ENCODE results near the gene DRGX. TPM values are rescaled to one million over a fixed set of nuclear protein-coding genes. Genes with fewer than 3 reads are reported as not detected.

Gene DRGX
- total RNA-seq, 2 donors from 2014 or later: not detected

DNA sequence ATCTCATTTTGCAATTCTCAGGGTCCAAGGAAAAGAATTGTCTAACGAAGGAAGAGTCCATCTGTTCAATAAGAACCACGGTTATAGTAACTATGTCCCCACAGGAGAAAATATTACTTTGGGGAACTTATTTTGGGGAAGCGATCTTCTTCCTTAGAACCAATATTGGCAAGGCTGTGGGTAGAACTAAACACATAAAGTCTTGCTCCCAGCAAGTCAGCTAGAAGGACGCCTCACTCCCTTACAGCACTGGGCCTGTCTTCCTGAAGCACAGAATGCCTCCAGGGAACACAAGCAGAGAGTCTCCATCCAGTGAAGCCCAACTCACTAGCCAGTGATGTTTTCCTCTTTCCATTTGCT is 66.8 kb downstream of the DRGX start:
- H3K27ac Mint-ChIP-seq: no peak overlapping the region
- no peak overlapping the region for H3K4me3 Mint-ChIP-seq
- H3K9me3 ChIP-seq (ENCODE audit: control insufficient read depth, low read length, poor library complexity, severe bottlenecking): no peaks in the 10 kb centered on the region
- H3K36me3 Mint-ChIP-seq (ENCODE audit: low read depth): peaks cover 3% of the 10 kb centered on the region
- peaks cover 3% of the 10 kb centered on the region for H3K4me1 Mint-ChIP-seq
- peaks cover 15% of the 10 kb centered on the region for H3K27me3 Mint-ChIP-seq
- no peak for DNase-seq
- ATAC-seq: no peak

DNA sequence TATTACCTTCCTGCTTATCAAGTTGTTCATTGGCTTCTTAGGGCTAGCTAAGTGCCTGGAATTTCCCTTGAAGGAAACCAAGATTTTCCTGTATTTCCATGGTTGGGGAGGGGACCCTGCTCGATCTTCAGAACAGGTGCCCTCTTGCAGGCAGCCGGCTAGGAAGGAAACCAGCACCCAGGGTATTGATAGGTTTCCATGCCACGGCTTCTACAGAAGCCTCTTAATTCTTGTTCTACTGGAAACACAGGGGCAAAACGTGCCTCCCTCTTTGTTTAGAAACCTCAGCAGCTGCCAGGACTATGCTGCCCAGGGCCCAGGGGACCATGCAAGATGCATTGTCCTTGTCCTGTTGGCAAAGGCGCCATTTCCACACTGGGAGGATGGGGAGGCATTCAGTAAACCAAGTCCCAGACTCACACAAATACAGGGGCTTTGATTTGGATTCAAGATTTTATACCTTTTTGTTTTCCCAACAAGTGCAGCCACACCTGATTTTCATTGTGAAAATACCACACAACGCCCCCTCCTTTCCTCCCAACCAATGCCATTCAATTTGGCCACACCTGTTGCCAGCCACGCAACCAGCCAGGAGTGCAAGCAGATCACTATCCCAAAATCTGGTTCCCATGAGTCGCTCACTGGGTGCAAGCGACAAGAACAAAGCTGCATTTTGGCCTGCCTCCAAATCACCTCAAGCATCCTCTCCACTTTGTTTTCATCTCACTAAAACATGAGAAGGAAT is 67.3 kb downstream of the DRGX start:
- no peaks in the 10 kb centered on the region for H3K9me3 ChIP-seq (ENCODE audit: control insufficient read depth, low read length, poor library complexity, severe bottlenecking)
- Mint-ChIP-seq H3K4me3 (no peak overlapping the region), H3K36me3 (ENCODE audit: low read depth) (peaks cover 3% of the 10 kb centered on the region), H3K27ac (no peak overlapping the region), H3K27me3 (peaks cover 20% of the 10 kb centered on the region), H3K4me1 (peaks cover 3% of the 10 kb centered on the region)
- ATAC-seq: no peak
- DNase-seq: no peak

DNA sequence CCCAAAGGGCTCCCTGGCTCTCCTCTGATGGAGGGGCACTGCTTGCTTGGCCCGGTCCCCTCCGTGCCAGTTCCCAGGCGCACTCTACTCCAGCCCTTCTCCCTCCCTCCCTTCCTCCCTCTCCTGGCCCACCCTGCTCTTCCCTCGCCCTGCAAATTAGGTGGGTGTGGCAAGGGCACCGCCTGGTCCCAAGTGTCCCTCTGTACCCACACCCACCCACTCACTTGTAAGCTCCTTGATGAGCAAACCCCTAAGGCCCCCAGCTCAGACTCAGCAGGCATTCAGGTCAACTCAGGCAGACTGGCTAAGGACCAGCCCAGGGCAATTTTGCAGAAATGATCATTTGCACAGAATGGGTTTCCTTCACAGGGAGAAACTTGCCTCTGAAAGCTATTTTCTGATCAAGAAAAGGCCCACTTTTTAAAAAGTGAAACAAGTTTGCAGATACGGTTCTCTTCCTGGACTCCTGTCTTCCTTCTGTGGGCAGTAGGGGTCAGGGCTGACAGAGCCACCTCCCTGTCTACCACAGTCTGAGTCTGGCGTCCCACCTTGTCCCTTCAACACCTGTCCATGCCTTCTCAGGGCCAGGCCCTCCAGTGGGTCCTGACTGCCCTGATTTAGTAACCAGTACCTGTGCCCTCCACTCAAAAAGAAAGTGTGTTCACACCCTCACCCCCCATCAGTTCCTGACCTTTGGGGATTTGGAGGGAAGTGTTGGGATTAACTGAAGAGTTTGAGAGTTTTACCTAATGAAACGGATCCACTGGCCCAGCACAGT is 68.7 kb downstream of the DRGX start:
- no peak for ATAC-seq

DNA sequence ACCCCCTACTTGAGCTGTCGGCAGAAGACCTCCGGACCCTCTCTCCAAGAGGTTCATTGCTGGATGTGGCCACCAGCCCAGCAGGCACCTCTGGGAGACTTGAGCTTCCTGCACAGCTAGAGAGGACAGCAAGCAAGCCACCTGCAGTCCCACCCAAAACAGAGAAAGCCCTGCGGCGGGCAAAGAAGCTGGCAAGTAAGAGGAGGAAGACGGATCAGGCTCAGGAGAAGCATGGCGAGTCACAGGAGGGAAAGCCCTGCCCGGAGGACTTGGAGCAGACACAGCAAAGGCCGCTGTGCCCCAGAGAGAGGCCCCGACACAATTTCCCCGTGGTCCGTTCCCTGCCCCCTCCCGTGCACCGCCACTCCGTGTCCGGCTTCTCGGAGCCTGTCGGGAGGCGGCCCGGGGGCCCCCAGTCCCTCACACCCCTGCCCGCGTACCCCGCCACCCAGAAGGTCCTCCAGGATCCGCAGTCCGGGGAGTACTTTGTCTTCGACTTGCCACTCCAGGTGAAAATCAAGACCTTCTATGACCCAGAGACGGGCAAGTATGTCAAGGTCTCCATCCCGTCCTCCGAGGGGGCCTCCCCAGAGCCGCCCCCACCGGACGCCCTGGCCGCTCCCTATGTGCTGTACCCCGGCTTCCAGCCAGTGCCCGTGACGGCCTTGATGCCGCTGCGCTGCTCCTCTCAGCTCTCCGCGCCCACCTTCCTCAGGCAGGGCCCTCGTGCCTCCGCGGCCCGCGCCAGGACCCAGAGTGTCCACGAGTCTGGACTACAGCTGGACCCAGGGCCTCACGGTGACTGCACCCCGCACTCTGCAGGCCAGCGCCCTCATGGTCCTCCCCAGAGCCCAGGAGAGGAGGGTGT is 69.7 kb downstream of the DRGX start:
- no peak overlapping the region for H3K27ac Mint-ChIP-seq
- H3K4me1 Mint-ChIP-seq: peaks cover 5% of the 10 kb centered on the region
- DNase-seq (no peak), ATAC-seq (no peak)
- H3K4me3 Mint-ChIP-seq: no peak overlapping the region
- H3K9me3 ChIP-seq (ENCODE audit: control insufficient read depth, low read length, poor library complexity, severe bottlenecking): no peaks in the 10 kb centered on the region
- peaks cover 3% of the 10 kb centered on the region for H3K36me3 Mint-ChIP-seq (ENCODE audit: low read depth)
- H3K27me3 Mint-ChIP-seq: peaks cover 27% of the 10 kb centered on the region

More for the DNA sequence above, 68.7 kb downstream of the DRGX start:
- H3K27ac Mint-ChIP-seq: no peak overlapping the region
- peaks cover 3% of the 10 kb centered on the region for H3K36me3 Mint-ChIP-seq (ENCODE audit: low read depth)
- no peak overlapping the region for H3K4me3 Mint-ChIP-seq
- peaks cover 27% of the 10 kb centered on the region for H3K27me3 Mint-ChIP-seq
- H3K4me1 Mint-ChIP-seq: peaks cover 3% of the 10 kb centered on the region
- H3K9me3 ChIP-seq (ENCODE audit: control insufficient read depth, low read length, poor library complexity, severe bottlenecking): no peaks in the 10 kb centered on the region
- no peak for DNase-seq

DNA sequence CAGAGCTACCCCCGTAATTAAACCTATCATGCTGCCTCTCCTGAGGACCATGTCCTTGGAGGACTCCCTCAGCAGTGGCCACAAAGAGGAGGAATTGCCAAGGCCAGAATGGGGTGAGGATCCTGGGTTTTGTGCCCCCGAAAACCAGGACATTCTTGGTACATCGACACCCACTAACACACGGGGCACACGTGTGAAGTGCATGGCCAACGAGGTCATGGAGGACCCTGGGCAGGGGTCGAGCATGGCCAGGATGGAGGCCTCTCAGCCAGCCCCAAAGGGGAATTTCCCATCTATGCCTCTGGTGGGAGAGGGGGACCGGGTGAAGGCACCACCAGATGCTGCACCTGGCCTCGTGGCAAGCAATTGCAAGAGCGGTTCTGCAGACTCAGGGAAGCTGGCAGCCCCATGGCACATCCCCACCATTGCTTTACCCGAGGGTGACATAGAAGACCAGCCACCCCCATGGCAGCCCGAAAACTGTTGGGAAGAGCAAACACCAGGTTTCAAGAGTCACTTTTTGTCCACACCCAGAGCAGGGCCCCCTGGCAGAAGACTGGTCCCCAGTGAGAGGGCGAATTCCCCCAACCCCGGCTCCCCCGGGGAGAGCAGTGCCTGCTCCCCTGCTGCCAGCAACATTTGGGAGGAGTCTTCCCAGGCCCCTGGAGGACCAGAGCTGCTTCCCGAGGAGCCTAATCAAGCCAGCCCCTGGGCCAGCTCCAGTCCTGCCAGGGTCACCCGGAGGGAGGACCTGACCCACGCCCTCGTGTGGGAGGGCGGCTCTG is 70.6 kb downstream of the DRGX start:
- H3K9me3 ChIP-seq (ENCODE audit: control insufficient read depth, low read length, poor library complexity, severe bottlenecking): no peaks in the 10 kb centered on the region
- ATAC-seq (no peak), DNase-seq (no peak)
- peaks cover 6% of the 10 kb centered on the region for H3K4me1 Mint-ChIP-seq
- peaks cover 27% of the 10 kb centered on the region for H3K27me3 Mint-ChIP-seq
- H3K36me3 Mint-ChIP-seq (ENCODE audit: low read depth): peaks cover 3% of the 10 kb centered on the region
- no peak overlapping the region for H3K4me3 Mint-ChIP-seq
- H3K27ac Mint-ChIP-seq: no peak overlapping the region

DNA sequence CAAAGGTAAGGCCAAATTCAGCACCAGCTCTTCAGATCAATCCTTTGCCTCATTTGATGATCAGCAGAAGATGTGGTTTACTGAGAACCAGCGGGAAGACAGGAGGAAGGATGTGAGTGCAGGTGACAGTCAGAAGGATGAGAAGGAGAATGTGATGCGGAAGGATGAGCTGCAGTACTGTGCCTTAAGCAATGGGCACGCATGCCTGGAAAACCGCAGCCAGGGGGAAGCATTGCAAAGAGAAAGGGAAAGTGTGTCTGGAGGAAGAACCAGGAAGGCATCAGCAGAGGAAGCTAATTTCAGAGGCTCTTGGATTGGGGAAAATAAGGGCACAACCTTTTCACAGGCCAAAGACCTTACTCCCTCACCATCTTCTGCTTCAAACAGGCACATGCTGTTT is 71.2 kb downstream of the DRGX start:
- H3K4me1 Mint-ChIP-seq: peaks cover 6% of the 10 kb centered on the region
- peaks cover 3% of the 10 kb centered on the region for H3K36me3 Mint-ChIP-seq (ENCODE audit: low read depth)
- H3K27ac Mint-ChIP-seq: no peak overlapping the region
- H3K27me3 Mint-ChIP-seq: peaks cover 22% of the 10 kb centered on the region
- H3K9me3 ChIP-seq (ENCODE audit: control insufficient read depth, low read length, poor library complexity, severe bottlenecking): no peaks in the 10 kb centered on the region
- DNase-seq (no peak), ATAC-seq (no peak)
- no peak overlapping the region for H3K4me3 Mint-ChIP-seq

DNA sequence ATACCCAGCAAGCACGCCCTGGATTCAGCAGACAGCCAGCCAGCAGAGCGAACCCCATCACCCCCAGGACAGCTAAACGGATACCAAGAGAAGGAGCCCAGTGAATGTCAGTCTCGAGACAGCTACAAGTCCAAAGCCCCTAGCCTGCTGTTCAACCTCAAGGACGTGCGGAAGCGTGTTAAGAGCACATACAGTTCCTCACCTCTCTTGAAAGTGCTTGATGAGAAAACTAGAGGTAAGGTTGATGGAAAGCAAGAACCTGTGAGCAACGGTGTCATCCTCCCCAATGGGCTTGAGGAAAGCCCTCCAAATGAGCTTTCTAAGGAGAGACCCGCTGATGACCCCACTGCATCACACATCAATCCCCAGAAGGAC is 72.0 kb downstream of the DRGX start:
- peaks cover 3% of the 10 kb centered on the region for H3K36me3 Mint-ChIP-seq (ENCODE audit: low read depth)
- ATAC-seq: no peak
- DNase-seq: no peak
- peaks cover 21% of the 10 kb centered on the region for H3K27me3 Mint-ChIP-seq
- H3K27ac Mint-ChIP-seq: no peak overlapping the region
- H3K4me3 Mint-ChIP-seq: no peak overlapping the region
- H3K4me1 Mint-ChIP-seq: peaks cover 6% of the 10 kb centered on the region
- H3K9me3 ChIP-seq (ENCODE audit: control insufficient read depth, low read length, poor library complexity, severe bottlenecking): no peaks in the 10 kb centered on the region

DNA sequence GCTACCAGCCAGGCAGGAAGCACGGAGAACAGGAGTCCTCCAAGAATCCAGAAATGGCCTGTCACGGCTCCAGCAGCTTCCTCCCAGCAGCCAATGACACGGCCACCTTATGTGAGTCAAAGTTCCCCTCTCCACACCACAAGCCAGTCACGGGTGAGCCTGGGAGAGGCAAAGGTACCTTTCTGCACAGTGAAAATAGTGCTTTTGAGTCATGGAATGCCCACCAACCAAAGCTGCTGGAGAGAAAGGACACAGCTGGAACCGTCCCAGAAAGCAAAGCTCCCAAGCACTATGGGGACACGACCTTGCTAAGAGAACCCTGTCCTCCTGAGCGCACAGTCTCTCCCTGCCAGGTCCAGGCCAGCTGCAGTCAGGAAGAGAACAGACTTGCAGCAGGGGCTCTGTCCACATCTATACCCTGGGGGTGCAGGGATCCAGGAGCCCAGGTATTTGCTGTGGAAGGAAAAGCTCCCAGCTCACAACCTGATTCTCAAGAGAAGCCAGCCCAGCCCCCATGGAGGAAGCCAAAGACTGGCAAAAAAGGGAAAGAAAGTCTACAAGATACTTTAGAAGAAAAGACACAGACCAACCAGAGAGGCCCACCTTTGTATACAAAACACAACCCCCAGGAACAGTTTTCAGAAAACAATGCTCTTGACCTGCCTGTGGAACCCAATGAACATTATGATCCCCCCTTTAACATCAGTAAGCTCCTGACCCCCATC is 72.6 kb downstream of the DRGX start:
- DNase-seq (no peak), ATAC-seq (no peak)
- H3K9me3 ChIP-seq (ENCODE audit: control insufficient read depth, low read length, poor library complexity, severe bottlenecking): no peaks in the 10 kb centered on the region
- peaks cover 3% of the 10 kb centered on the region for H3K36me3 Mint-ChIP-seq (ENCODE audit: low read depth)
- peaks cover 6% of the 10 kb centered on the region for H3K4me1 Mint-ChIP-seq
- H3K27ac Mint-ChIP-seq: no peak overlapping the region
- H3K27me3 Mint-ChIP-seq: peaks cover 17% of the 10 kb centered on the region
- H3K4me3 Mint-ChIP-seq: no peak overlapping the region

DNA sequence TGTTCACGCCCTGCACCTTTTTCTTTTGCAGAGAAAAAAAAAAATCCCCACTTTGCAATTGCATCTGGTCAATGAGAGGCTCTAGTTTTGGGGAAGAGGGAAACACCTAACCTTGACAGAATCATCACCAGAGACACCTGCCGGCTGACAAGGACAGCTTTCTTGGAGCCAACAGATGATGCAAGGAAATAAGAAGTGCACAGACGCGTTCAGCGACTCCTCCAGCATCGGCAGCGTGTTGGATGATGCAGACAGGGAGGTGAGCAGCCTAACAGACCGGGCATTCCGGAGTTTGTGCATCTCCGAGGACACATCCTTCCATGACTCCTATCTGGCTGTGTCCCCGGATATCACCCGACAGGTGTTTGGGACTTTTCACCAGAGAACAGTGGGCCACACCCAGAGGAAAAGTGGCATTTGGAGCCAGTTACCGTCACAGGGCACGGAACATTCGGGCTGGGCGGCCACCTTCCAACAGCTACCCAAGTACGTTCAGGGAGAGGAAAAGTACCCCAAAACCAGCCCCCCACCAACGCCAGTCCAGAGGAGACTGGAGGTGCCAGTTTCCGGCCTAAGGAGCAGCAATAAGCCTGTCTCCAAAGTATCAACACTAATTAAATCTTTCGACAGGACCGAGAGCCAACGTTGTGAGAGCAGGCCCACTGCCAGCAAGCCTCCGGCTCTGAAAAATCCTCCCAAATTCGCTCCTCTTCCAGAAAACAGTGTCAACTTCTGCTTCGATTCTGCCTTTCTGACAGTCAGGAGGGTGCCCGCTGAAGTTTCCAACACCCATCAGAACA is 73.3 kb downstream of the DRGX start:
- ATAC-seq (no peak), DNase-seq (no peak)
- Mint-ChIP-seq H3K27ac (no peak overlapping the region), H3K4me3 (no peak overlapping the region), H3K27me3 (peaks cover 13% of the 10 kb centered on the region), H3K36me3 (ENCODE audit: low read depth) (peaks cover 3% of the 10 kb centered on the region), H3K4me1 (peaks cover 6% of the 10 kb centered on the region)
- H3K9me3 ChIP-seq (ENCODE audit: control insufficient read depth, low read length, poor library complexity, severe bottlenecking): no peaks in the 10 kb centered on the region

DNA sequence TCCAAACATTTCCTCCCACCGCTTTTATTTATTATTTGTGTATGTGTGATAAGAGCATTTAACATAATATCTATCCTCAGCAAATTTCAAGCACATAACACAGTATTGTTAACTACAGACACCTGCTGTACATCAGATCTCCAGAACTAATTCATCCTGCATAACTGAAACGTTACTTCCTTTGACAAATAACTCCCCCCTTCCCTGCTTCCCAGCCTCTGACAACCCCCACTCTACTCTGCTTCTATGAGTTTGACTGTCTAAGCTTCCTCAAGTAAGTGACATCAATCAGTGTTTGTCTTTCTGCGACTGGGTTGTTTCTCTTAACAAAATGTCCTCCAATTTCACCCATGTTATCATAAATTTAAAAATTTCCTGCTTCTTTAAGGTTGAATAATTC is 74.9 kb downstream of the DRGX start:
- DNase-seq (no peak), ATAC-seq (no peak)
- H3K4me1 Mint-ChIP-seq: peaks cover 6% of the 10 kb centered on the region
- H3K27me3 Mint-ChIP-seq: peaks cover 11% of the 10 kb centered on the region
- no peak overlapping the region for H3K4me3 Mint-ChIP-seq
- H3K9me3 ChIP-seq (ENCODE audit: control insufficient read depth, low read length, poor library complexity, severe bottlenecking): no peaks in the 10 kb centered on the region
- H3K36me3 Mint-ChIP-seq (ENCODE audit: low read depth): peaks cover 3% of the 10 kb centered on the region
- H3K27ac Mint-ChIP-seq: no peak overlapping the region

DNA sequence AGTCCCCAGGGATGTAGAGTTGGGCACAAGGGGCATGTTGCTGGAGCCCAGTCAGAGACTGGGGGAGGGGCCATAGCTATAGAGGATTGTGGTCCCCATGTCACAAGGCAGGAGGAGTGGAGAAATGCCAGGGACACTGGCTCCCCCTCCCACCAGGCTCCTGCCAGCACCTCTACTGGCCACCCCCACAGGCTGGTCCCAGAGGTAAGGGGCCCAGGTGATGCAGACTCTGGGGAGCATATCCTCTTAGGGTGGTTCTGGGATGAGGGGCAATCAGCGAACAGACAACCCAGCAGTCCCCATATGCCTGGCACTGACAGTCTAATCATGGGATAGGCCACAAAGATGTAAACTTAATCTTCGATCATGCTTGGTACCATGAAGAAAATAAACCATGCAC is 75.7 kb downstream of the DRGX start:
- no peaks in the 10 kb centered on the region for H3K9me3 ChIP-seq (ENCODE audit: control insufficient read depth, low read length, poor library complexity, severe bottlenecking)
- H3K27ac Mint-ChIP-seq: no peak overlapping the region
- H3K27me3 Mint-ChIP-seq: peaks cover 11% of the 10 kb centered on the region
- H3K4me1 Mint-ChIP-seq: peaks cover 6% of the 10 kb centered on the region
- no peak overlapping the region for H3K4me3 Mint-ChIP-seq
- DNase-seq (no peak), ATAC-seq (no peak)
- peaks cover 3% of the 10 kb centered on the region for H3K36me3 Mint-ChIP-seq (ENCODE audit: low read depth)

DNA sequence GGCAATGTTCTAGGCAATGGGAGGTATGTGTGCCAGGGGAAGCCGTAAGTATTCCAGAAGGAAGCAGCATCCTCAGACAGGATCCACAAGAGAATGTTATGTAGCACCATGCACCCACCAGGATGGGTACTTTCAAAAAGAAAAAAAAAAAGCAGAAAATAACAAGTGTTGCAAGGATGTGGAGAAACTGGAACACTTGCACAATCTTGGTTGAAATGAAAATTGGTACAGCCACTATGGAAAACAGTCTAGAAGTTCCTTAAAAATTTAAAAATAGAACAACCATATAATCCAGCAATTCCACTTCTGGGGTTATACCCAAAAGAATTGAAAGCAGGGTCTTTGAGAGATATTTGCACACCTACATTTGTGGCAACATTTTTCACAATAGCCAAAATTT is 76.7 kb downstream of the DRGX start:
- H3K9me3 ChIP-seq (ENCODE audit: control insufficient read depth, low read length, poor library complexity, severe bottlenecking): no peaks in the 10 kb centered on the region
- DNase-seq (no peak), ATAC-seq (no peak)
- no peak overlapping the region for H3K4me3 Mint-ChIP-seq
- peaks cover 3% of the 10 kb centered on the region for H3K4me1 Mint-ChIP-seq
- H3K27me3 Mint-ChIP-seq: peaks cover 11% of the 10 kb centered on the region
- no peaks in the 10 kb centered on the region for H3K36me3 Mint-ChIP-seq (ENCODE audit: low read depth)
- H3K27ac Mint-ChIP-seq: no peak overlapping the region
